NCI-H2029 (cell line): Measurements from ENCODE around the gene KMT5C.
A peak's percentile ranks its signal among the peaks of the same experiment; 100 is the strongest.

ENCODE experiments used
- DNase-seq: peaks from one replicate; lab custom pipeline; 2025; lab: John Stamatoyannopoulos, UW

The KMT5C gene

DNA sequence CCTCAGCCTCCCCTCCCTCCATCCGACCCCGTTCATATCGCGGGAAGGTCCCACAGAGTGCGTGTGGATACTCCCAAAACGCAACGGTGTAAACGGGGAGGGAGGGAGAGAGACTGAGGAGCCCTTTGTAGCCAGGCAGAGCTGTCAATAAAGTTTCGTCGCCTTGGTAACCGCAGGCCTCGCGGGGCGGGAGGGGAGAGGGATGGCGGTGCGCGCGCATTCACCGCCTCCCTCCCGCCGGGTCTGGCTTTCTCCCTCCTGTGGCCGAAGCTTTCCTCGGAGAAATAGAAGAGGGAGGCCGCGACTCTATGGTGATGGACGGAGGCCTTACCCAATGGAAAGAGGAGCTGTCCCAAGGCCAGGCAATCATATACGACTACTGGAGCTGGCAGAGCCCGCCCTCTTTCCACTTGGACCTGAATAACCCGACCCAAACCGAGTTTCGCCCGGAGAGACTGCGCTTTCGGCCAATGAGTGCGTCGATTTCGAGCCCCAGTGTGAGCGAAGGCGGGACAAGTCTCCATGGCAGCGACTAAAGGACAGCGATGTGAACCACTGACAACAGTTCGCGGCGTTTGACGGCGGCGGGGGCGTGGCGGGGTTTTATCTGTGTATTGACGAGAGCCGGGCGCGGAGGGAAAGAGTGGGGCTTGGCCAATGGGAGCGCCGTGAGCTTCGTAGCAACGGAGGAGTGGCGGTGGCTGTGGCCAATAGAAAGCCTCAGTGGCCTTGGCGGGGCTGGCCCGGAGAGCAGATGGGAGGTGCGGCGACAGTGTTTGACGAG is at the start of gene KMT5C:
Gene KMT5C (plus strand): TSS at position 772 of the 784 bp plus-strand sequence. CDS start 2,061 bp downstream, outside the sequence.
- DNase-seq = peak; percentile 100

DNA sequence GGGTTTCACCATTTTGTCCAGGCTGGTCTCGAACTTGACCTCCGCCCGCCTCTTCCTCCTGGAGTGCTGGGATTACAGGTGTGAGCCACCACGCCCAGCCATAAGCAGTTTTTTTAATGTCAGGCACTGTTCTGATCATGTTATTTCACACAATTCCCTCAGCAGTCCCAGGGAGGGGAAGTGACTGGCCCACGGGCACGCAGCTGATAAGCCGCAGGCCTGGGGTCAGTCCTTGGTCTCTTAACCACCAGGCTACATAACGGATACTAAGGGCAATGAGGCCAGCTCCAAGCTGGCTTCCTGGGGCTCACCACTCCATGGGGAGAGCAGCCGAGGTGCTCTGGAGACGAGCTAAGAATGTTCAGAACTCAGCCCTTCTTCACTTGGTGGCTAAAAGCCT is 42.4 kb upstream of the KMT5C start:
- DNase-seq = no peak

DNA sequence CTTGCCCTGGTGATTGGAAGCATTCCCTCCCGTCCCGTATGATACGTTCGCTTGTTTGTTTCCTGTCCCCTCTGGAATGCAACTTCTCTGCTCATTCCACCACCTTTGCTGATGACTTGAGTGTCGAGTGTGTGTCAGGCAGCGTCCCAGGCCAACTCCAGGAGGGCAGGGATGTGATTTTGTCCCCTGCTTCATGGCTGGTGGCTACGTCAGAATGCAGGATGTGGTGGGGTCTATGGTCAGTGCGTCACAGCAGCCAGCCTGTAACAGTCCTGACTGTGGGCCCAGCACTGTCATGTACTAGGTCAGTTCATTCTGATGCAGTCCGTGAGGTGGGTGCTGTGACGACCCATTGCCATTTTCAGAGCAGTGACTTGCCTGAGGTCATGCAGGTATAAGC is 39.7 kb upstream of the KMT5C start:
- DNase-seq = no peak

DNA sequence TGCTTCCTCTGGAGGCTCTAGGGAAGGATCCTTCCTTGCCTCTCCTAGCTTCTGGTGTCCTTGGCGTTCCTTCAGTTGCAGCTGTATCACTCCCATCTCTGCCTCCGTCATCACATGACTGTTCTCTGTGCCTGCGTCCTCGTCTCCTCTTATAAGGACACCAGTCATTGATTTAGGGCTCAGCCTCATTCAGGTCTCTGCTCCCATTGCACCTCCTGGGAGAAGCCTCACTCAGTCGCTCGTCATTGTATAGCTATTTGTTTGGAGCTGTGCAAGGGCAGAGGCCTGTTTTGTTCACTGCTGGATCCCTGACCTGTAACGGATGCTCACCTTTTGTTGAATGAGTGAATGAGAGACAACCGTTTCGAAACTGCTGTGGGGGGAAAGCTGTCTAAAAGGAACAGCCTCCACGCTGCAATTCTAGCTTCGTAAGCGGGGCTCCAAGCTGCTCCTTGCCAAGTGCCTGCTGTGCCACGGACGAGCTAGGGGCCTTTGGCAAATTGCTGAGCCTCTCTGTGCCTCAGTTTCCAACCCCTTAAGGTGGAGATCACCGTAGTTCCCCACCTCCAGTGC is 38.7 kb upstream of the KMT5C start:
- no peak for DNase-seq

DNA sequence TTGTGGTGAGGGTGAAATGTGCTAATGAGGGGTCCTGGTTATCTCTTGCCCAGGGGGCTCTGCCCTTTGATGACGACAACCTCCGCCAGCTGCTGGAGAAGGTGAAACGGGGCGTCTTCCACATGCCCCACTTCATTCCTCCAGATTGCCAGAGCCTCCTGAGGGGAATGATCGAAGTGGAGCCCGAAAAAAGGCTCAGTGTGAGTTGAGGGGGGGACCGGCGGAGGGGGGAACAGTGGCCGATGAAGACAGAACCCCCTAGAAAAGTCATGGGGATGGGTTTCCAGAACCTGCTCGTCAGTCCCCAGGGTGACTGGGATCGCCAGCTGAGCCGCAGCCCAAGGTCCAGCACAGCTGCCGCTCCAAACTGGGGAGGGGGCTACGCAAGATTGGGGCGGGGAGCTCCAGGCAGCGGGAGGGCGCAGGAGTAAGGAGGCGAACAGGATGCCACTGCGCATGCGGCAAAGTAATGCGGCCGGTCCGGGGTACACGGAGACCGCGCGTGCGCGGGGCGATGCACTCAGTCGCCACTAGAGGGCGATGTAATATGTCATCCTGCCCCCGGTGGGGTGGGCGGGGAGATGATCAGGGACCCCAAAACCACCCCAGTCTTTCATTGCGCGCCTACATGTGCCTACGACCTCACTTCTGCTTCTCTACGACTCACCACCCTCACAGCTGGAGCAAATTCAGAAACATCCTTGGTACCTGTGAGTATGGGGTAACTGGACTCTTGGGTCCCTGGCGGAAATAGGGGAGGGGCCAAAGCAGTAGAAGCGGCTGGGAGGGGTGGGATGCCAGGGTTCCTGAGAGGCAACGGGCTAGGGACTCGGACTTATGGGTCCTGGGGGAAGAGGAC is 38.0 kb upstream of the KMT5C start:
- peak; percentile 61 for DNase-seq

DNA sequence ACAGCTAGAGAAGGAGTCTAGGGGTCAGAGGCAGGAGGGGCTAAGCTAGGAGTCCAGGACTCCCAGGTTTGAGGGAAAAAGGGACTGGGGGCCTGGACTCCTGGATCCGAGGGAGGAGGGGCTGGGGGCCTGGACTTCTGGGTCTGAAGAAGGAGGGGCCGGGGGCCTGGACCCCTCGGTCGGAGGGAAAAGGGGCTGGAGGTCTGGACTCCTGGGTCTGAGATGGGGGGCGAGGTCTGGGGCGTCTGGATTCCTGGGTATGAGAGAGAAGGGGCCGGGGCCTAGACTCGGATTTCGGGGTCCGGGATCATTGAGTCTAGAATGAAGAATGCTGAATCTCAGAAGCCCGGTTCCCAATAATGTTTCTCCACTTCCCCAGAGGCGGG is 37.4 kb upstream of the KMT5C start:
- no peak for DNase-seq

DNA sequence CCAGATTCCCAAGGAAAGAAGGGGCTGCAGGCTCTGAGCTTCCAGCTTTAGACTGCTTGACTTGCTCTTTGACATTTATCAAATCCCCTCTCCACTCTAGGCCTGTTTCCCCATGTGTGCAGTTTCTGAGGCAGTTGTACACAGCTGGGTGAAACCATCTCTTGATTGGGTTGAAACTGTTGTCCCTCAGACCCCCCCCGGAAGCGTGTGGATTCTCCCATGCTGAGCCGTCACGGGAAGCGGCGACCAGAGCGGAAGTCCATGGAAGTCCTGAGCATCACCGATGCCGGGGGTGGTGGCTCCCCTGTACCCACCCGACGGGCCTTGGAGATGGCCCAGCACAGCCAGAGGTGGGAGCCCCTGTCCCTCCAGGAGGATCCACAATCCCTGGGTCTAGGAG is 36.2 kb upstream of the KMT5C start:
- DNase-seq = no peak

DNA sequence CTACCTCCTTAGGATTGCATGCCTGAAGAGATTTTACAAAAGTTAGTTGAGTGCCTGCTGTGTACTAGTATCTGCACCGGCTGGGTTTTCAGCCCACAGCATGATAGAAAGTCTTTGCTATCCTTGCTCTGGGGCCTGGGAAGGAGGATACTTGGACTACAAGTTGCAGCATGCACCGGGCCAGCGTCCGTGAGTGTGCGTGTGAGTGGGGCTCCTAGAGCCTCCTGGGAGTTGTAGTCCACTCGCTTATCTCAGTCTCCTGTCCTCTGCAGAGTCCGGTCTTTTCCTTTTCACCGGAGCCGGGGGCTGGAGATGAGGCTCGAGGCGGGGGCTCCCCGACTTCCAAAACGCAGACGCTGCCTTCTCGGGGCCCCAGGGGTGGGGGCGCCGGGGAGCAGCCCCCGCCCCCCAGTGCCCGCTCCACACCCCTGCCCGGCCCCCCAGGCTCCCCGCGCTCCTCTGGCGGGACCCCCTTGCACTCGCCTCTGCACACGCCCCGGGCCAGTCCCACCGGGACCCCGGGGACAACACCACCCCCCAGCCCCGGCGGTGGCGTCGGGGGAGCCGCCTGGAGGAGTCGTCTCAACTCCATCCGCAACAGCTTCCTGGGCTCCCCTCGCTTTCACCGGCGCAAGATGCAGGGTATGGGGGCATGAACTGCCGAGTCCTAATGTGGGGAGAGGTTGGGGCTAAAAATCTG is 35.2 kb upstream of the KMT5C start:
- peak; percentile 7 for DNase-seq

DNA sequence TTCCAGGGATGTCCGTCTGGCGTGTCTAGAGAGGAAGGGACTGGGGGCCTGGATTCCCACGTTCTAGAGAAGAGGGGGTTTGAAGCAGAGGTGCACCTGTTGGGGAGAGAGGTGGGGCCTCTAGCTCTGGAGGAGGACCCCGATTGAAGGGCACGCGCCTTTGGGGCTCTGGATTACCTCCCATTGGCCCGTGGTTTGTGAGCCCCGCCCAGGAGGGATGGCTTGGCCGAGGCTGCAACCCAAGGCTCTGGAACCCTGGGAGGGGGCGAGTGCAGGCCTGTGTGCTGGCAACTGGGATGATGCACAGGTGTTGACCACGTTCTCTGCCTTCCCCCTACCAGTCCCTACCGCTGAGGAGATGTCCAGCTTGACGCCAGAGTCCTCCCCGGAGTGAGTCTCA is 34.7 kb upstream of the KMT5C start:
- no peak for DNase-seq

DNA sequence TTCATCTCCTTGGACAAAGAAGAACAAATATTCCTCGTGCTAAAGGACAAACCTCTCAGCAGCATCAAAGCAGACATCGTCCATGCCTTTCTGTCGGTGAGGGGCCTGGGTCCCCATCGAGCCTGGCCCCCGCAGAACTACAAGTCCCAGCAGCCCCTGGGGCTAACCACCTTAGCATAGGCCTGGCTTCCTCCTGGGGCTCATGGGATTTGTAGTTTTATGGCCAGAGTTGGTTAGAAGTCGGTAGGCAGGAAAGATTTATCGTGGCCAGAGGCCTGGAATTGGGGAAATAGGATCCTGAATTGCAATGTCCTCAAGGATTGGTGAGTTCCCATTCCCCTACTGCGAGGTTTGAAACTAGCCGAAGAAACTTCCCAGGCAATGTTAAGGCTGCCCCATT is 34.2 kb upstream of the KMT5C start:
- DNase-seq = peak; percentile 22

DNA sequence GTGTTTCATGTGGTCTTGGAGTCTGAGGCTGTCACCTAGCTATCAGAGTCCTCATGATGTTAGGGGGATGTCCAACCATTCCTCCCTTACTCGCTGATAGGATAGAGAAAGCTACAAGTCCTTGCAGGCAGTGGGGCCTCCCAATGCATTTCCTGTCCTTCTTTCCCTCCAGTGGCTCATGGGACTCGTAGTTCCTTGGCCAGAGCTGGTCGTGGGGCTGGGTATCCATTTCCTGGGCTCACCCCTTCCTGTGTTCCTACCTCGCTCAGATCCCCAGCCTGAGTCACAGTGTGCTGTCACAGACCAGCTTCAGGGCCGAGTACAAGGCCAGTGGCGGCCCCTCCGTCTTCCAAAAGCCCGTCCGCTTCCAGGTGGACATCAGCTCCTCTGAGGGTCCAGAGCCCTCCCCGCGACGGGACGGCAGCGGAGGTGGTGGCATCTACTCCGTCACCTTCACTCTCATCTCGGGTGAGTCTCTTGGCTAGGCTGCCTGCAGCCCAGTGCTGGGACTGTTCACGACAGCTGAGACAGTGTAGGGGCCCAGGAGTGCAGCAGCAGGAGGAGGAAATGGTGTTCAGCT is 33.6 kb upstream of the KMT5C start:
- no peak for DNase-seq

DNA sequence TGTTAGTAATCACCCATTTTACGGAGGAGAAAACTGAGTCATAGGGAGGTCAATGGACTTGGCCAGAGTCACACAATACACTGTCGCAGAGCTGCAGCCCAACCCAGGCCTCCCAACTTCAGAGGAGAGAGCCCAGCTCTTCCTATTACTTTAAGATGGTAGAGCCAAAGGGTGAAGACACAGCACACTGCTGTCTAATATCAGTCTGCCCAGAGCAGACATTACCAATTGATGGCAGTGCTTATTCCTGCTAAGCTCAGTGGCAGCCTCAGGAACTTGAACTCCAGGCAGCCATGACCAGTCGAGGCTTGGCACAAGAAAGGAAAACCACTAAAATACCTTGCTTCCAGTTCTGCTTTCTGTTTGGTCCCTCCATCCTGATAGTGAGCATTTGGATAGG is 33.0 kb upstream of the KMT5C start:
- DNase-seq = no peak

DNA sequence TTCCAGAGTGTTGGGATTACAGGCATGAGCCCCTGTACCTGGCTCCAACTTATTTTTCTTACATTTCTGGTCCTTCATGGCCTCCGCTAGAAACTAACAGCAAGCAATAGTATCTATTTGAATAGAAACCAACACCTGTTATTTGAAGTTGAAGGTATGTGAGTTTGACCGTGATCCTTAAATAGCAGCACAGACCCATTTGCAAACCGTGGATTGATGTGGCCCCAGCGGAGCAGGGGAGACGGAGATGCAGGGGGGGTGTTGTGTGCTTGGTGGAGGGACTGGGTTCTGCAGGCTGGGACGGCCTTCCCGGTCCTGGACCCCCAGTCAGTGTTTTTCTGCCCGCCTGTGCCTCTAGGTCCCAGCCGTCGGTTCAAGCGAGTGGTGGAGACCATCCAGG is 31.4 kb upstream of the KMT5C start:
- no peak for DNase-seq

DNA sequence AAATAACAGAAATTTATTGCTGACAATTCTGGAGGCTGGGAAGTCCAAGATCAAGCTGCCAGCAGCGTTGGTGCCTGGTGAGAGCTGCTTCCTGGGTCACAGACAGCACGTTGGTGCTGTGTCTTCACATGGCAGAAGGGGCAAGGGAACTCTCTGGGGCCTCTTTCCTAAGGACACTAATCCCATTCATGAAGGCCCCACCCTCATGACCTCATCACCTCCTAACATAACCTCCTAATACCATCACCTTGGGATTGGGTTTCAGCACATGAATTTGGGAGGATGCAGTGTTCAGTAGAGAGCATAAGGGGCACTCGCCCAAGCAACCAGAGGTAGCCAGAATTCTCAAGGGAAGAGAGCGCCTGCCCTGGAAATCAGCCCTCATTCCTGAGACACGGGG is 30.2 kb upstream of the KMT5C start:
- DNase-seq = no peak

DNA sequence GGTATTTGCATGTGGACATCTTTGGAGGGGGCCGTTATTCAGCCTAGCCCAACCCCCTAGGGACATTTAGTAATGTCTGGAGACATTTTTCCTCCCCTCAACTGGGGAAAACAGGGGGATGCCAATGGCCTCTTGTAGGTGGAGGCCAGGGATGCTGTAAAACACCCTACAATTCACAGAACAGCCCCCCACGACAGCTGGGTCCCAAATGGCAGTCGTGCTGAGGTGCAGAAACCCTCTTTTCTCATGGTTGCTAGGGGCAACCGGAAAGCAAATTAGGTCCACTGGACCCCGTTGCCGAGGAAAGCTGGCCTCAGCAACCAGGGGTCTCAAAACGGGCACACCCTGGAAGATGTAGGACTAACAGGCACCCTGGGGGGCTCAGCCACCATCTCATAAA is 29.2 kb upstream of the KMT5C start:
- DNase-seq = no peak

DNA sequence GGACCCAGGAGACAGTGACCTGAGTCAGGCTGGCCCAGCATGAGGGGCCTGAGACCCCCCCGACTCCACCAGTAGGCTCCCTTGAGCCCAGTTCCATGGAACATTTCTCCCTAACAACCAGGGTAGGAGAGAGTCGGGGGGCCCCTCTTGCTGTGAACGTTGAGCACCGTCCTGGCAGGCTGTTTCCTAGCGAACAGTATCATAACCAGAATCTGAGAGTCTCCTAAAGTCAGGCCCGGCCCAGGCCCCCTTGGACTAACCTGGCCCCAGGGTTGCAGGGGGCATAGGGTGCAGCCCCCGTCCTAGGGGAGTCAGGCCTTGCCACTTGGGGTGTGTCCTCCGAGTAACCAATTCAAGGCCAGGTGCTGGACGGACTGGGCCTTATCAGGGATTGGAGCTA is 28.3 kb upstream of the KMT5C start:
- no peak for DNase-seq

DNA sequence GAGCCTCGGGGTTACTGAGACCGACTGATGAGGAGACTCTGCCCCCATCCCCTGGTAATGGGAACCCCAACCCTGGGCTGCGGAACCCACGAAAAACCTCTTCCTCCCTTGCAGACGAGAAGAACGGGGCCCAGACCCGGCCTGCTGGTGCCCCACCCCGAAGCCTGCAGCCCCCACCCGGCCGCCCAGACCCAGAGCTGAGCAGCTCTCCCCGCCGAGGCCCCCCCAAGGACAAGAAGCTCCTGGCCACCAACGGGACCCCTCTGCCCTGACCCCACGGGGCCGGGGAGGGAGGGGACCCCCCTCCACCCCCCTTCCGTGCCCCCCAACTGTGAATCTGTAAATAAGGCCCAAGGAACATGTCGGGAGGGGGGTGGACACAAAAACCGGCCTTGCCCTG is 27.9 kb upstream of the KMT5C start:
- no peak for DNase-seq

DNA sequence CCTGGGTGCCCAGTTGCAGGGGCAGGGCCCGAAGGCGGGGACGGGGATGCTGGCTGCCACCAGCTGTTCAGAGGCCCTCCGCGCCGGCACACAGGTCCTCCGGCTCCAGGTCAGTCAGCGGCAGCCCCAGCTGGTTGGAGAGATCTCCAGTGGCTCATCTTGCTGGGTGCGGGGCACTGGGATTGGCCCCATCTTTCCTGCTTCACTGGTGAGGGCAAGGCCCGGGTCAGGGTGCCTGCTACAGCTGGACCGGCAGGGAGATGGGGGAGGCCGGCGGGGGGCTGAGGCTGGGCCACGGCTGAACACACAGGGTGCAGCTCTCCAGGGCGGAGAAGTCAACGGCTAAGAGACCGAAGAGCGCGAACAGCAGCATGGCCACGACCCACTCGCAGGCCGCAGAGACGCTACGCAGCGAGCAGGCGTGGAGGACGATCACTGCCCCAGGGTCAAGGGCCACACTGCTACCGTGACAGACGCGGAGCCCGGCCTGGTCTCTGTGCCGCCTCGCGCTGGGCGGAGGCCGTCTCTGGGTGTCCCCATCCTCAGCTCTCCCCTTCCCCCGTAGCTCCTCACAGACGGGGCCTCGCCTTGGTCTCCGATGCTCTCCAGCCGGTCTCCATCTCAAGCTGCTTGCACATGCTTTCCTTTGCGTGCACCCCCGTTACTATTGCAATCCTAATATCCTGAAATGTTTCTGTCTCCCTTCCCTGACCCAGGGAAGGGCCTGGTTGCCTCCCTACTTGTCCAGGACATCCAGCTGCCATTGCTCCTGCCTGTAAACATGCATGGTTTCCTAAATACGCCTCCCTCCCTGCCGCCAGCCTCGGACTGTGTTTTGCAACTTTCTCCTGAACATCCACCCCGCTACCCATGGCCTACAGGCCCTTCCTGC is 26.8 kb upstream of the KMT5C start:
- no peak for DNase-seq

DNA sequence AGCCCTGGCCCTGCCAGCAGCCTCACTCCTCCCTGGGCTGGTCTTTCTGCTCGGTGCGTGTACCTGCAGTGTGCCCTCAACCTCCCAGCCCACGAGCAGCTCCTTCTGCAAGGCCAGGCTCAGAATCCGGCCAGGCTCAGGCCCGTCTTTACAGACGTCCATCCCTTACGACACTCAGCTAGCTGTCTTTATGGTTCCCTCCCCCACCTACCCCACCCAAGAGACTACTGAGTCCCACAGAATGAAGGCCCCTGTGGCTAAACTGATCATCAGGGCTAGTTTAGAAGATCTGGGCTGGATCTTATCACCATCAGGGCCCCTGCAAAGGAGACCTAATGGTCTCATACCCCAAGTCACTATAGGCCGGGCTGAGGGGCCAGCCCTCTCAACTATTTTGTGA is 25.3 kb upstream of the KMT5C start:
- DNase-seq = no peak

DNA sequence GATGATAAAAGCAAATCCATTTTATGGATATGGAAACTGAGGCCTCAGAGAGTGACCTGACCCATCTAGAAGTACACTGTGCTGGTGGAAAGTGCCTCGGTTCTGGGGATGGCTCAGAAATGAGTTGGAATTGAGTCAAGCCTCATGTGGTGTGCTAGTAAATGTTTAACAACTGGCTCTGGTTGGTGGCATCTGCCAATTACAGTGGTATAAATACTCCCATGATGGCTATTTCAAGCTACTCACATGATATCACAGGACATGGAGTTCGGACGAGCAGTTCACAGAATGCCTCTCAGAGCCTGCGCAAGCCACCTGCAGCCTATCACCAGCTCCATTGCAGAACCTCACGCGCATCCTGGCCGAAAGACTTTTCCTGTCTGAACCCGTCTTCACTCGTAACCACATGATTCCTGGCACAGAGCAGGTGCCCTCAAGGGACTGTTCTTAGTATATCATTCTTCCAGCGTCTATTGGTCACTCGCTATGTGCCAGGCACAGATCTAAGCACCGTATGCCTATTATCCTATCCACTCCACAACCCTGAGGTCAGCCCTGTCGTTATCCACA is 23.6 kb upstream of the KMT5C start:
- no peak for DNase-seq

DNA sequence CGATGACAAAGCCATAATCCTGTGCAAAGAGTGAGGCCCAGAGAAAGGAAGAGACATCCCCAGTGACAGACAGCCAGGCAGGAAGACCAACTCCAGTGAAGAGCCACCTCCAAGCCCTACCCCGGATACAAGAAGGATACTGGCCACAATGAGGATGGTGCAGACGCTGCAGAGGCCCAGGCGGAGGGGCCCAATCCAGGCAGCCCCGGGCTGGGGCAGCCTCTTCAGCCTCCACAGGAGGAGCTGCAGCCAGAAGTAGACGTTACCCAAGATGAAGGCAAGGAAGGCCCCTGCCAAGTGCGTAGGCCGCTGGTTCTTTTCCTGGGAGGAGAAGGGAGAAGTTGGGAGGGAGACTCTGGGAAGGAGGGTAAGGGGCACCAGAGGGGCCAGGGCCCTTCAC is 23.0 kb upstream of the KMT5C start:
- DNase-seq = no peak
